HG03196 (cell line): Measurements from ENCODE around the gene RFTN1.
"Not testable (repeated sequence)": the region's sequence is repeated elsewhere in the genome, so short reads cannot be mapped to it uniquely, and the experiment has no call there.

Experiments
- ATAC-seq: cut with Tn5 transposase; IDR thresholded peaks from one replicate; pipeline ENCODE4 v1.9.1; 2021; ENCODE audit not compliant: unreplicated experiment

RFTN1 gene

GRCh38 chr3:16507578-16508242, 5.8 kb downstream of the RFTN1 start:
- ATAC-seq = no peak

- ATAC-seq = no peak
Observed at GRCh38 chr3:16506884-16507577, 6.5 kb downstream of the RFTN1 start.

- no peak for ATAC-seq
Observed at GRCh38 chr3:16506451-16506850, 7.0 kb downstream of the RFTN1 start.

- no peak for ATAC-seq
Observed at GRCh38 chr3:16504692-16505091, 8.8 kb downstream of the RFTN1 start.

- ATAC-seq = peak; percentile 70
Observed at GRCh38 chr3:16504242-16504641, 9.3 kb downstream of the RFTN1 start.

GRCh38 chr3:16503191-16503776, 10.2 kb downstream of the RFTN1 start:
- ATAC-seq = no peak

- ATAC-seq = no peak
Observed at GRCh38 chr3:16502347-16502908, 11.1 kb downstream of the RFTN1 start.

GRCh38 chr3:16501376-16501775, 12.1 kb downstream of the RFTN1 start:
- ATAC-seq = no peak

- ATAC-seq = no peak
Observed at GRCh38 chr3:16500911-16501310, 12.6 kb downstream of the RFTN1 start.

GRCh38 chr3:16500093-16500492, 13.4 kb downstream of the RFTN1 start:
- no peak for ATAC-seq

GRCh38 chr3:16499351-16499750, 14.1 kb downstream of the RFTN1 start:
- ATAC-seq = no peak

- ATAC-seq = no peak
Observed at GRCh38 chr3:16498130-16498890, 15.2 kb downstream of the RFTN1 start.

GRCh38 chr3:16496408-16497222, 16.9 kb downstream of the RFTN1 start:
- peak; percentile 67 for ATAC-seq

- ATAC-seq = peak; percentile 21
Observed at GRCh38 chr3:16496008-16496407, 17.5 kb downstream of the RFTN1 start.

- ATAC-seq = no peak
Observed at GRCh38 chr3:16494814-16495431, 18.6 kb downstream of the RFTN1 start.

GRCh38 chr3:16494094-16494493, 19.4 kb downstream of the RFTN1 start:
- ATAC-seq = no peak

- no peak for ATAC-seq
Observed at GRCh38 chr3:16490062-16490619, 23.4 kb downstream of the RFTN1 start.

GRCh38 chr3:16489326-16490061, 24.0 kb downstream of the RFTN1 start:
- not testable (repeated sequence) for ATAC-seq

- no peak for ATAC-seq
Observed at GRCh38 chr3:16488637-16489036, 24.9 kb downstream of the RFTN1 start.
